Medulla oblongata (tissue), 1 donor: ENCODE measurements around the gene BHLHE23.
A peak's percentile ranks its signal among the peaks of the same experiment; 100 is the strongest.
"Not testable (repeated sequence)": the region's sequence is repeated elsewhere in the genome, so short reads cannot be mapped to it uniquely, and the experiment has no call there.

ENCODE experiments used
- DNase-seq: peaks from one replicate; pipeline ENCODE4 v3.0.0-alpha.2; 2015; ENCODE audit errors: extremely low spot score

Gene BHLHE23

GRCh38 chr20:63043348-63044203, 36.8 kb upstream of the BHLHE23 start:
- DNase-seq = no peak

GRCh38 chr20:63042448-63043071, 35.8 kb upstream of the BHLHE23 start:
- peak; percentile 4 for DNase-seq

GRCh38 chr20:63041776-63042175, 35.0 kb upstream of the BHLHE23 start:
- no peak for DNase-seq

- DNase-seq = no peak
These were observed 31.0 kb upstream of the BHLHE23 start for GRCh38 chr20:63037669-63038268.

GRCh38 chr20:63036291-63036690, 29.5 kb upstream of the BHLHE23 start:
- DNase-seq = no peak

- no peak for DNase-seq
These were observed 28.9 kb upstream of the BHLHE23 start for GRCh38 chr20:63035603-63036185.

- not testable (repeated sequence) for DNase-seq
These were observed 28.2 kb upstream of the BHLHE23 start for GRCh38 chr20:63034710-63035602.

GRCh38 chr20:63033794-63034709, 27.3 kb upstream of the BHLHE23 start:
- no peak for DNase-seq

- DNase-seq = no peak
These were observed 26.4 kb upstream of the BHLHE23 start for GRCh38 chr20:63032861-63033793.

GRCh38 chr20:63032026-63032800, 25.4 kb upstream of the BHLHE23 start:
- DNase-seq = no peak

- DNase-seq = no peak
These were observed 24.7 kb upstream of the BHLHE23 start for GRCh38 chr20:63031251-63032014.

GRCh38 chr20:63029358-63030121, 22.8 kb upstream of the BHLHE23 start:
- DNase-seq = no peak

- DNase-seq = no peak
These were observed 21.7 kb upstream of the BHLHE23 start for GRCh38 chr20:63028461-63028921.

GRCh38 chr20:63027922-63028389, 21.2 kb upstream of the BHLHE23 start:
- DNase-seq = no peak

- no peak for DNase-seq
These were observed 20.6 kb upstream of the BHLHE23 start for GRCh38 chr20:63027221-63027921.

- DNase-seq = no peak
These were observed 19.9 kb upstream of the BHLHE23 start for GRCh38 chr20:63026582-63027165.
